GM23338 (cell line): ENCODE results near the gene YIPF2.

Experiments
- CREB1 ChIP-seq: fragments of 250-450 bp; sonication (Bioruptor Pico); IDR thresholded peaks from 2 replicates; pipeline ENCODE4 v1.5.0; 2020; ENCODE audit warnings: low read depth, mild to moderate bottlenecking, moderate library complexity
- CTCF ChIP-seq, 2 experiments: fragments of 200-600 bp in 1 of 2; sonication (generic) in 1 of 2; conservative IDR thresholded peaks; 2 replicates each; pipeline versions ENCODE4 v1.5.1 to v1.6.1; 2016 to 2017; ENCODE audit warnings: antibody characterized with exemption in 2 of 2, low read depth in 2 of 2, mild to moderate bottlenecking in 2 of 2, moderate library complexity in 1 of 2
- EZH2 ChIP-seq: fragments of 200-600 bp; sonication (generic); IDR thresholded peaks from one replicate; pipeline ENCODE4 v1.8.0; 2017; ENCODE audit warnings: antibody characterized with exemption, mild to moderate bottlenecking, low read depth; ENCODE audit not compliant: unreplicated experiment
- EZH2phosphoT487 ChIP-seq: fragments of 200-600 bp; sonication (generic); IDR thresholded peaks from one replicate; pipeline ENCODE4 v1.8.1; 2018; ENCODE audit warnings: antibody characterized with exemption; ENCODE audit not compliant: unreplicated experiment
- JUNB ChIP-seq: IDR thresholded peaks from one replicate; pipeline ENCODE4 v1.6.1; 2016; ENCODE audit warnings: antibody characterized with exemption; ENCODE audit not compliant: unreplicated experiment
- NANOG ChIP-seq: IDR thresholded peaks from 2 replicates; pipeline ENCODE4 v1.6.1; 2016; ENCODE audit warnings: antibody characterized with exemption, borderline replicate concordance
- POLR2AphosphoS5 ChIP-seq: IDR thresholded peaks from 2 replicates; pipeline ENCODE4 v1.6.1; 2016; ENCODE audit warnings: antibody characterized with exemption, low read depth
- REST ChIP-seq: IDR thresholded peaks from one replicate; pipeline ENCODE4 v1.6.1; 2018; ENCODE audit warnings: antibody characterized with exemption; ENCODE audit not compliant: unreplicated experiment
- ZNF331 ChIP-seq: fragments of 250-450 bp; sonication (Bioruptor Pico); IDR thresholded peaks from 2 replicates; pipeline ENCODE4 v1.5.0; 2020; ENCODE audit warnings: low read depth, mild to moderate bottlenecking, moderate library complexity

GRCh38 chr19:10911579-10912363 is 16.7 kb downstream of the YIPF2 start:
- TF ChIP-seq CTCF (conservative IDR thresholded peaks at IDR 0.05; ENCODE audit: low read depth in 2 of 2) (no peak), POLR2AphosphoS5 (no peak), NANOG (no peak), CREB1 (CRISPR knock-in tag) (no peak), REST (no peak), EZH2 (no peak), EZH2phosphoT487 (no peak), JUNB (no peak), ZNF331 (CRISPR knock-in tag) (no peak)
